HG03520 (cell line): ENCODE data around the gene MRPL40.
A peak's percentile ranks its signal among the peaks of the same experiment; 100 is the strongest.
"Not testable (repeated sequence)": the region's sequence is repeated elsewhere in the genome, so short reads cannot be mapped to it uniquely, and the experiment has no call there.

ENCODE experiments used
- ATAC-seq: cut with Tn5 transposase; IDR thresholded peaks from one replicate; pipeline ENCODE4 v1.9.1; 2021; ENCODE audit warnings: mild to moderate bottlenecking, moderate library complexity; ENCODE audit not compliant: unreplicated experiment

MRPL40 gene

GRCh38 chr22:19436444-19437161 lies 4.3 kb downstream of the MRPL40 start:
- ATAC-seq, result not testable (repeated sequence)

GRCh38 chr22:19438298-19438697 lies 6.0 kb downstream of the MRPL40 start:
- no peak for ATAC-seq

GRCh38 chr22:19440411-19441195 lies 8.3 kb downstream of the MRPL40 start:
- no peak for ATAC-seq

GRCh38 chr22:19442166-19442565 lies 9.8 kb downstream of the MRPL40 start:
- no peak for ATAC-seq

- ATAC-seq, result no peak
Measured at GRCh38 chr22:19443544-19444211, 11.3 kb downstream of the MRPL40 start.

- ATAC-seq, result not testable (repeated sequence)
Measured at GRCh38 chr22:19445279-19445982, 13.1 kb downstream of the MRPL40 start.

- ATAC-seq, result no peak
Measured at GRCh38 chr22:19446603-19447329, 14.4 kb downstream of the MRPL40 start.

- peak; percentile 68 for ATAC-seq
Measured at GRCh38 chr22:19447330-19448075, 15.2 kb downstream of the MRPL40 start, which contains the start of gene C22orf39. C22orf39 (minus strand) TSS chr22:19447711; CDS start chr22:19447688, 23 bp downstream.

GRCh38 chr22:19448076-19448607 lies 15.8 kb downstream of the MRPL40 start:
- ATAC-seq, result peak; percentile 41

- no peak for ATAC-seq
Measured at GRCh38 chr22:19448739-19449421, 16.5 kb downstream of the MRPL40 start.

- no peak for ATAC-seq
Measured at GRCh38 chr22:19449422-19449767, 17.1 kb downstream of the MRPL40 start.

- no peak for ATAC-seq
Measured at GRCh38 chr22:19450363-19451175, 18.2 kb downstream of the MRPL40 start.

- no peak for ATAC-seq
Measured at GRCh38 chr22:19451570-19451969, 19.2 kb downstream of the MRPL40 start.

GRCh38 chr22:19453718-19454117 lies 21.4 kb downstream of the MRPL40 start:
- ATAC-seq, result no peak

- ATAC-seq, result no peak
Measured at GRCh38 chr22:19454156-19454555, 21.8 kb downstream of the MRPL40 start.

- no peak for ATAC-seq
Measured at GRCh38 chr22:19455033-19455432, 22.7 kb downstream of the MRPL40 start.

- ATAC-seq, result no peak
Measured at GRCh38 chr22:19455585-19456370, 23.4 kb downstream of the MRPL40 start.
